NCI-H1436 treated with DMSO at 0.1 percent for 48 hours (cell line): Measurements from ENCODE around the gene SULT2B1.
"Not testable (repeated sequence)": the region's sequence is repeated elsewhere in the genome, so short reads cannot be mapped to it uniquely, and the experiment has no call there.

Experiments used
- DNase-seq: peaks from one replicate; lab custom pipeline; 2025; lab: John Stamatoyannopoulos, UW

The SULT2B1 gene

GRCh38 chr19:48551437-48552302 is at the start of gene SULT2B1:
Gene SULT2B1 (plus strand): TSS chr19:48552172. CDS start chr19:48552253, 81 bp downstream.
- no peak for DNase-seq

GRCh38 chr19:48502350-48503018 is 49.5 kb upstream of the SULT2B1 start:
- no peak for DNase-seq

- DNase-seq: no peak
These were observed 45.7 kb upstream of the SULT2B1 start for GRCh38 chr19:48506138-48506733.

GRCh38 chr19:48507911-48508439 is 44.0 kb upstream of the SULT2B1 start:
- DNase-seq: no peak

GRCh38 chr19:48508729-48509411 is 43.1 kb upstream of the SULT2B1 start:
- DNase-seq: no peak

GRCh38 chr19:48509467-48510194 is 42.3 kb upstream of the SULT2B1 start:
- DNase-seq: no peak

GRCh38 chr19:48510421-48511268 is 41.3 kb upstream of the SULT2B1 start:
- DNase-seq: no peak

GRCh38 chr19:48511321-48511731 is 40.6 kb upstream of the SULT2B1 start:
- no peak for DNase-seq

GRCh38 chr19:48511800-48512503 is 40.0 kb upstream of the SULT2B1 start, which contains the start of gene LMTK3:
Gene LMTK3 (minus strand): TSS chr19:48511835. CDS start chr19:48511576, 259 bp downstream.
- DNase-seq: no peak

- no peak for DNase-seq
These were observed 39.3 kb upstream of the SULT2B1 start for GRCh38 chr19:48512504-48513288.

- no peak for DNase-seq
These were observed 38.5 kb upstream of the SULT2B1 start for GRCh38 chr19:48513289-48514122.

GRCh38 chr19:48514123-48514458 is 37.9 kb upstream of the SULT2B1 start:
- DNase-seq: no peak

GRCh38 chr19:48516536-48516935 is 35.4 kb upstream of the SULT2B1 start:
- DNase-seq: no peak

- no peak for DNase-seq
These were observed 33.8 kb upstream of the SULT2B1 start for GRCh38 chr19:48518207-48518606.

GRCh38 chr19:48519426-48519825 is 32.5 kb upstream of the SULT2B1 start:
- not testable (repeated sequence) for DNase-seq

- DNase-seq: no peak
These were observed 31.8 kb upstream of the SULT2B1 start for GRCh38 chr19:48520134-48520533.

GRCh38 chr19:48524221-48524620 is 27.8 kb upstream of the SULT2B1 start:
- no peak for DNase-seq

GRCh38 chr19:48524732-48525131 is 27.2 kb upstream of the SULT2B1 start:
- DNase-seq: no peak
